Panc1 (cell line): ENCODE measurements around the gene ZNF44. TPM values are rescaled to one million over a fixed set of nuclear protein-coding genes. Genes with fewer than 3 reads are reported as not detected.

Source experiments
- ATAC-seq: fragments of 200-7000 bp; cut with Tn5 transposase; 2 replicates; pipeline ENCODE4 v1.9.1; 2020; ENCODE audit warnings: mild to moderate bottlenecking, moderate library complexity
- BruUV-seq: library from RNA; stranded (reverse); fragments of 400-500 nt; replicated peaks from 2 replicates; lab custom pipeline; 2021; lab: Mats Ljungman, UMichigan
- CTCF ChIA-PET: fragments of 300-600 bp; sonication (Branson Sonifier 250); formaldehyde crosslinking; loops from one replicate; lab custom pipeline; 2022; ENCODE audit warnings: antibody characterized with exemption; lab: Charles Lee
- POLR2A ChIA-PET: fragments of 300-600 bp; sonication (Branson Sonifier 250); formaldehyde crosslinking; loops from one replicate; lab custom pipeline; 2022; ENCODE audit warnings: antibody characterized with exemption; lab: Charles Lee
- DNase-seq: peaks from one replicate; pipeline ENCODE4 v3.0.0-alpha.2; 2010; ENCODE audit warnings: low read depth, low spot score
- H3K27ac ChIP-seq: 2 replicates; pipeline ENCODE4 v1.5.1; 2011; ENCODE audit warnings: mild to moderate bottlenecking, low read length, inconsistent platforms
- H3K27me3 ChIP-seq: fragments of 200-500 bp; sonication (Bioruptor generic); 2 replicates; pipeline ENCODE4 v1.6.0; 2014; ENCODE audit warnings: low read length, inconsistent platforms; ENCODE audit not compliant: control insufficient read depth, insufficient read depth
- H3K36me3 ChIP-seq: fragments of 200-500 bp; sonication (Bioruptor generic); 2 replicates; pipeline ENCODE4 v1.5.1; 2014; ENCODE audit warnings: inconsistent platforms, mild to moderate bottlenecking, low read length, moderate library complexity; ENCODE audit not compliant: control insufficient read depth, insufficient read depth
- H3K4me1 ChIP-seq: 2 replicates; pipeline ENCODE4 v1.5.1; 2011; ENCODE audit warnings: inconsistent platforms, mild to moderate bottlenecking, low read length, moderate library complexity; ENCODE audit not compliant: control insufficient read depth, insufficient read depth
- H3K4me3 ChIP-seq, 2 experiments: 2 replicates each; pipeline ENCODE4 v1.5.1; 2011 to 2012; ENCODE audit warnings: low read depth in 2 of 2, low read length in 2 of 2, mild to moderate bottlenecking in 2 of 2, inconsistent platforms in 1 of 2, moderate library complexity in 1 of 2
- H3K9me3 ChIP-seq: fragments of 200-500 bp; sonication (Bioruptor generic); 2 replicates; pipeline ENCODE4 v1.5.1; 2014; ENCODE audit warnings: low read depth, mild to moderate bottlenecking, inconsistent platforms, low read length, moderate library complexity; ENCODE audit not compliant: control insufficient read depth, insufficient read depth
- POLR2AphosphoS5 ChIP-seq: IDR thresholded peaks from 2 replicates; pipeline ENCODE4 v1.6.1; 2012; ENCODE audit warnings: mild to moderate bottlenecking, low read depth, low read length, moderate library complexity
- SIN3A ChIP-seq: IDR thresholded peaks from 2 replicates; pipeline ENCODE4 v1.6.1; 2012; ENCODE audit warnings: low read depth, mild to moderate bottlenecking, low read length, moderate library complexity, borderline replicate concordance; ENCODE audit not compliant: insufficient read depth
- TCF7L2 ChIP-seq: IDR thresholded peaks from 2 replicates; pipeline ENCODE4 v1.6.1; 2011; ENCODE audit warnings: mild to moderate bottlenecking, low read depth, low read length, inconsistent platforms
- in situ Hi-C: cut with HindIII; loops from 2 replicates; pipeline ENCODE4 v1.10.0; 2016; ENCODE audit warnings: low sequenced_read_pairs, low pct_unique_long_range_greater_than_20kb
- intact Hi-C: fragments of 100-400 bp; cut with micrococcal nuclease; formaldehyde crosslinking; loops from one replicate; pipeline ENCODE4 v1.10.0; 2022; ENCODE audit not compliant: unreplicated experiment
- total RNA-seq: library from RNA; stranded (reverse); gene quantifications from one replicate; pipeline ENCODE4 v1.2.1, GENCODE V29; 2021; ENCODE audit not compliant: unreplicated experiment
- TF ChIP-seq, protein P1 (sequence below), 2 experiments: IDR thresholded peaks; 2 replicates each; pipeline ENCODE4 v1.6.1; 2011 to 2012; ENCODE audit warnings: low read depth in 2 of 2, control low read depth in 1 of 2, low read length in 1 of 2, mild to moderate bottlenecking in 1 of 2, moderate library complexity in 1 of 2; ENCODE audit not compliant: insufficient read depth in 1 of 2
- TF ChIP-seq, protein P2 (sequence below): fragments of 450-650 bp; IDR thresholded peaks from 2 replicates; pipeline ENCODE4 v1.5.1; 2017; ENCODE audit warnings: mild to moderate bottlenecking

The ZNF44 gene
- total RNA-seq, 1 experiment from 2014 or later = 5.0 TPM

- POLR2A ChIA-PET = no interaction called here
Measured at GRCh38 chr19:12284631-12285030, 10.1 kb downstream of the ZNF44 start.

DNA sequence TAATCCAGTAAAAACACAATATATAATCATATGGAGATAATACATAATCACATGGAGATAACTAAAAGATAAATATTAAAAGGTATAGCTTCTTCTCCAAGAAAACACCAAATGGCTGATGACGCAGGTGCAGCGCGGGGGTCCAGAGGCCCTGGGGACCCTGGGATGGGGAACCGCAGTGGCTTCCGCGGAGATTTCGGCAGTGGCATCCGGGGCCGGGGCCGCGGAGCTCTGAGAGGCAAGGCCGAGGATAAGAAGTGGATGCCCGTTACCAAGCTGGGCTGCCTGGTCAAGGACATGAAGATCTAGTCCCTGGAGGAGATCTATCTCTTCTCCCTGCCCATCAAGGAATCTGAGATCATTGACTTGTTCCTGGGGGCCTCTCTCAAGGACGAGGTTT is 10.5 kb downstream of the ZNF44 start:
- no TSS peak for BruUV-seq
- Histone ChIP-seq H3K36me3 (no peaks in the 10 kb centered on the region), H3K9me3 (peaks cover 27% of the 10 kb centered on the region; the same call in 1 of the 2 replicates), H3K4me1 (no peaks in the 10 kb centered on the region), H3K27ac (no peak overlapping the region), H3K27me3 (no peaks in the 10 kb centered on the region), H3K4me3 (no peak overlapping the region)
- ChIA-PET CTCF (no interaction called here), POLR2A (no interaction called here)
- in situ Hi-C loops (no loop called here), intact Hi-C loops (no loop called here)
- TF ChIP-seq POLR2AphosphoS5 (no peak), SIN3A (no peak), TCF7L2 (no peak)
- TF ChIP-seq, protein P1, sequence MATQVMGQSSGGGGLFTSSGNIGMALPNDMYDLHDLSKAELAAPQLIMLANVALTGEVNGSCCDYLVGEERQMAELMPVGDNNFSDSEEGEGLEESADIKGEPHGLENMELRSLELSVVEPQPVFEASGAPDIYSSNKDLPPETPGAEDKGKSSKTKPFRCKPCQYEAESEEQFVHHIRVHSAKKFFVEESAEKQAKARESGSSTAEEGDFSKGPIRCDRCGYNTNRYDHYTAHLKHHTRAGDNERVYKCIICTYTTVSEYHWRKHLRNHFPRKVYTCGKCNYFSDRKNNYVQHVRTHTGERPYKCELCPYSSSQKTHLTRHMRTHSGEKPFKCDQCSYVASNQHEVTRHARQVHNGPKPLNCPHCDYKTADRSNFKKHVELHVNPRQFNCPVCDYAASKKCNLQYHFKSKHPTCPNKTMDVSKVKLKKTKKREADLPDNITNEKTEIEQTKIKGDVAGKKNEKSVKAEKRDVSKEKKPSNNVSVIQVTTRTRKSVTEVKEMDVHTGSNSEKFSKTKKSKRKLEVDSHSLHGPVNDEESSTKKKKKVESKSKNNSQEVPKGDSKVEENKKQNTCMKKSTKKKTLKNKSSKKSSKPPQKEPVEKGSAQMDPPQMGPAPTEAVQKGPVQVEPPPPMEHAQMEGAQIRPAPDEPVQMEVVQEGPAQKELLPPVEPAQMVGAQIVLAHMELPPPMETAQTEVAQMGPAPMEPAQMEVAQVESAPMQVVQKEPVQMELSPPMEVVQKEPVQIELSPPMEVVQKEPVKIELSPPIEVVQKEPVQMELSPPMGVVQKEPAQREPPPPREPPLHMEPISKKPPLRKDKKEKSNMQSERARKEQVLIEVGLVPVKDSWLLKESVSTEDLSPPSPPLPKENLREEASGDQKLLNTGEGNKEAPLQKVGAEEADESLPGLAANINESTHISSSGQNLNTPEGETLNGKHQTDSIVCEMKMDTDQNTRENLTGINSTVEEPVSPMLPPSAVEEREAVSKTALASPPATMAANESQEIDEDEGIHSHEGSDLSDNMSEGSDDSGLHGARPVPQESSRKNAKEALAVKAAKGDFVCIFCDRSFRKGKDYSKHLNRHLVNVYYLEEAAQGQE (IDR thresholded peaks at IDR 0.05; ENCODE audit: insufficient read depth in 1 of 2, low read depth in 2 of 2, low read length in 1 of 2) = no peak
- TF ChIP-seq, protein P2, sequence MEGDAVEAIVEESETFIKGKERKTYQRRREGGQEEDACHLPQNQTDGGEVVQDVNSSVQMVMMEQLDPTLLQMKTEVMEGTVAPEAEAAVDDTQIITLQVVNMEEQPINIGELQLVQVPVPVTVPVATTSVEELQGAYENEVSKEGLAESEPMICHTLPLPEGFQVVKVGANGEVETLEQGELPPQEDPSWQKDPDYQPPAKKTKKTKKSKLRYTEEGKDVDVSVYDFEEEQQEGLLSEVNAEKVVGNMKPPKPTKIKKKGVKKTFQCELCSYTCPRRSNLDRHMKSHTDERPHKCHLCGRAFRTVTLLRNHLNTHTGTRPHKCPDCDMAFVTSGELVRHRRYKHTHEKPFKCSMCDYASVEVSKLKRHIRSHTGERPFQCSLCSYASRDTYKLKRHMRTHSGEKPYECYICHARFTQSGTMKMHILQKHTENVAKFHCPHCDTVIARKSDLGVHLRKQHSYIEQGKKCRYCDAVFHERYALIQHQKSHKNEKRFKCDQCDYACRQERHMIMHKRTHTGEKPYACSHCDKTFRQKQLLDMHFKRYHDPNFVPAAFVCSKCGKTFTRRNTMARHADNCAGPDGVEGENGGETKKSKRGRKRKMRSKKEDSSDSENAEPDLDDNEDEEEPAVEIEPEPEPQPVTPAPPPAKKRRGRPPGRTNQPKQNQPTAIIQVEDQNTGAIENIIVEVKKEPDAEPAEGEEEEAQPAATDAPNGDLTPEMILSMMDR = no peak
- ATAC-seq (no peak), DNase-seq (no peak)

More at GRCh38 chr19:12284631-12285030, 10.1 kb downstream of the ZNF44 start:
- CTCF ChIA-PET = no interaction called here
- no peak for TF ChIP-seq TCF7L2
- TF ChIP-seq, protein P2 = no peak
- TF ChIP-seq SIN3A = no peak
- TF ChIP-seq POLR2AphosphoS5 = no peak
- TF ChIP-seq, protein P1 (IDR thresholded peaks at IDR 0.05; ENCODE audit: insufficient read depth in 1 of 2, low read depth in 2 of 2, low read length in 1 of 2) = no peak
- intact Hi-C loops = no loop called here
- BruUV-seq = no TSS peak
- peaks cover 23% of the 10 kb centered on the region; the same call in 1 of the 2 replicates for H3K9me3 ChIP-seq
- no peaks in the 10 kb centered on the region for H3K4me1 ChIP-seq
- ATAC-seq = no peak
- in situ Hi-C loops = no loop called here
- H3K36me3 ChIP-seq = no peaks in the 10 kb centered on the region
- no peak for DNase-seq
- no peak overlapping the region for H3K4me3 ChIP-seq
- no peaks in the 10 kb centered on the region for H3K27me3 ChIP-seq
- no peak overlapping the region for H3K27ac ChIP-seq
